Effector CD8-positive, alpha-beta T cell (primary cell): Measurements from ENCODE around the gene PCDHGC3.

Source experiments
- DNase-seq: peaks from one replicate; lab custom pipeline; 2025; lab: John Stamatoyannopoulos, UW

Gene PCDHGC3

GRCh38 chr5:141508440-141508797, 32.7 kb downstream of the PCDHGC3 start:
- DNase-seq = no peak

- DNase-seq = no peak
These were observed 33.2 kb downstream of the PCDHGC3 start for GRCh38 chr5:141508798-141509611.

GRCh38 chr5:141510160-141510559, 34.4 kb downstream of the PCDHGC3 start:
- DNase-seq = no peak

GRCh38 chr5:141510850-141511601, 35.3 kb downstream of the PCDHGC3 start:
- DNase-seq = no peak

GRCh38 chr5:141511771-141512325, 36.1 kb downstream of the PCDHGC3 start:
- no peak for DNase-seq

- DNase-seq = peak; percentile 79
These were observed 36.7 kb downstream of the PCDHGC3 start for GRCh38 chr5:141512390-141512910.

GRCh38 chr5:141512911-141513626, 37.3 kb downstream of the PCDHGC3 start:
- peak; percentile 2 for DNase-seq

GRCh38 chr5:141513627-141514329, 38.0 kb downstream of the PCDHGC3 start:
- DNase-seq = peak; percentile 3

- DNase-seq = no peak
These were observed 38.8 kb downstream of the PCDHGC3 start for GRCh38 chr5:141514330-141515133.

- no peak for DNase-seq
These were observed 39.4 kb downstream of the PCDHGC3 start for GRCh38 chr5:141515141-141515540.

- DNase-seq = no peak
These were observed 40.3 kb downstream of the PCDHGC3 start for GRCh38 chr5:141515946-141516671.

- no peak for DNase-seq
These were observed 40.9 kb downstream of the PCDHGC3 start for GRCh38 chr5:141516672-141517025.

GRCh38 chr5:141517312-141517711, 41.5 kb downstream of the PCDHGC3 start:
- DNase-seq = no peak

GRCh38 chr5:141517880-141518617, 42.3 kb downstream of the PCDHGC3 start:
- no peak for DNase-seq

GRCh38 chr5:141518618-141519015, 42.9 kb downstream of the PCDHGC3 start:
- DNase-seq = no peak

- DNase-seq = no peak
These were observed 44.1 kb downstream of the PCDHGC3 start for GRCh38 chr5:141519605-141520565.

- DNase-seq = no peak
These were observed 45.5 kb downstream of the PCDHGC3 start for GRCh38 chr5:141521244-141521781.

GRCh38 chr5:141522301-141522700, 46.5 kb downstream of the PCDHGC3 start:
- DNase-seq = no peak
